Activated naive CD8-positive, alpha-beta T cell treated with anti-CD3 and anti-CD28 coated beads, Interleukin-2, amount 10 ng/mL, durations not matched to agents 7 days and 5 days (primary cell): ENCODE measurements around the gene UBE3C. TPM values are rescaled to one million over a fixed set of nuclear protein-coding genes. Genes with fewer than 3 reads are reported as not detected.
"Not testable (repeated sequence)": the region's sequence is repeated elsewhere in the genome, so short reads cannot be mapped to it uniquely, and the experiment has no call there.

Source experiments
- ATAC-seq: fragments of 150-1000 bp; cut with Tn5 transposase; one replicate; pipeline ENCODE4 v1.10.0; 2021; ENCODE audit warnings: low read depth, moderate library complexity
- POLR2A ChIA-PET: fragments of 350-600 bp; sonication (Branson Sonifier 250); formaldehyde crosslinking; loops from one replicate; lab custom pipeline; 2021; ENCODE audit warnings: antibody characterized with exemption; lab: Charles Lee
- DNase-seq: peaks from one replicate; pipeline ENCODE4 v3.0.0; 2021
- H3K27ac Mint-ChIP-seq: one replicate; pipeline ENCODE4 v1.8.0; 2022; ENCODE audit warnings: mild to moderate bottlenecking, mixed read lengths
- H3K27me3 Mint-ChIP-seq: one replicate; pipeline ENCODE4 v1.8.0; 2022; ENCODE audit warnings: mild to moderate bottlenecking, moderate library complexity, mixed read lengths
- H3K36me3 Mint-ChIP-seq: one replicate; pipeline ENCODE4 v1.8.0; 2021; ENCODE audit warnings: mild to moderate bottlenecking, mixed read lengths
- H3K4me1 Mint-ChIP-seq: one replicate; pipeline ENCODE4 v1.8.0; 2021; ENCODE audit warnings: mixed read lengths
- H3K4me3 Mint-ChIP-seq: one replicate; pipeline ENCODE4 v1.8.0; 2022; ENCODE audit warnings: mild to moderate bottlenecking, moderate library complexity, mixed read lengths
- H3K9me3 Mint-ChIP-seq: one replicate; pipeline ENCODE4 v1.8.0; 2021; ENCODE audit warnings: mixed read lengths
- total RNA-seq, 2 experiments: library from RNA; stranded (reverse); gene quantifications; one replicate each; pipeline ENCODE4 v1.2.3, GENCODE V29; 2021

UBE3C gene
- total RNA-seq, 2 experiments from 2014 or later: 51.7 to 52.1 TPM

DNA sequence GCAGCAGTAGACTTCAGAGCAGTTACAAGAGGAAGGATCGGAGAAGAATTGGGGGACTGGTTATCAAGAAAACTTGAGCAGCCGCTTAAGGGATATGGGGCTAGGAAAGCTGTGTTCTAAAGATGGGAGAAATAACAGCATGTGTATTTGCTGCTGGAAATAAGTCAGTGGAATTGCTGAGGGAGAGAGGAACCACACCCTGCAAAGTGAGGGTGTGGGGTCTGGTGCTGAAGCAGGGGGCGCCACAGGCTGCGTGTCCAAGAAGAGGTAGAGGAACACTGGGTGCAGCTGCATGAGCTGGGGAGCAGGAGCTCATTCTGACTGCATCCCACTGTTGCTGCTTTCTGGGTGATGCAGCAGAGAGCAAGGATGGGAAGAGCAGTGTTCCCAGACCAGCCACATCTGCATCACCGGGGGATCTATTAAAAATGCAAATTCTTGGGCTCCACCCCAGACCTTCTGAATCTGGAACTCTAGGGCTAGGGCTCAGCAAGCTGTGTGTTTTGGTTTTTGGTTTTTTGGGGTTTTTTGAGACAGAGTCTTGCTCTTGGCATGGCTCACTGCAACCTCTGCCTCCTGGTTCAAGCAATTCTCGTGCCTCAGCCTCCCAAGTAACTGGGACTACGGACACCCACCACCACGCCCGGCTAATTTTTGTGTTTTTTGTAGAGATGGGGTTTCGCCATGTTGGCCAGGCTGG is 101.0 kb downstream of the UBE3C start:
- no peak overlapping the region for H3K27ac Mint-ChIP-seq
- POLR2A ChIA-PET: no interaction called here
- peaks cover 16% of the 10 kb centered on the region for H3K36me3 Mint-ChIP-seq
- no peak for DNase-seq
- H3K4me3 Mint-ChIP-seq: no peak overlapping the region
- ATAC-seq: no peak
- H3K9me3 Mint-ChIP-seq: no peaks in the 10 kb centered on the region
- H3K4me1 Mint-ChIP-seq: no peaks in the 10 kb centered on the region
- no peaks in the 10 kb centered on the region for H3K27me3 Mint-ChIP-seq

DNA sequence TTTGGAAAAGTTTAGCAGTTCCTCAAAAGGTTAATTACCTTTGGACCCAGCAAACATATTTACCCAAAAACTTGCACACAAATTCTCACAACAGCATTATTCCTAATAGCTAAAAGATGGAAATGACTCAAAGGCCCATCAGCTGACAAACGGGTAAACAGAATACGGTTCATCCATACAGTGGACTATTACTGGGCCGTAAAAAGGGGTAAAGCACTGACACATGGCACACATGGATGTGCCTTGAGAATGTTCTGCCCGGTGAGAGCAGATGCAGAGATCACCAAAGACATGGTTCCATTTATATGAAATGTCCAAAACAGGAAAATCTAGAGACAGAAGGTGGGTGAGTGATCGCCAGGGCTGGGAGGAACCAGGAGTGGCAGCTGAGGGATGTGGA is 102.9 kb downstream of the UBE3C start:
- no peak overlapping the region for H3K27ac Mint-ChIP-seq
- no peaks in the 10 kb centered on the region for H3K9me3 Mint-ChIP-seq
- DNase-seq (no peak), ATAC-seq (no peak)
- no peaks in the 10 kb centered on the region for H3K4me1 Mint-ChIP-seq
- peaks cover 16% of the 10 kb centered on the region for H3K36me3 Mint-ChIP-seq
- no peaks in the 10 kb centered on the region for H3K27me3 Mint-ChIP-seq
- POLR2A ChIA-PET: no interaction called here
- no peak overlapping the region for H3K4me3 Mint-ChIP-seq

DNA sequence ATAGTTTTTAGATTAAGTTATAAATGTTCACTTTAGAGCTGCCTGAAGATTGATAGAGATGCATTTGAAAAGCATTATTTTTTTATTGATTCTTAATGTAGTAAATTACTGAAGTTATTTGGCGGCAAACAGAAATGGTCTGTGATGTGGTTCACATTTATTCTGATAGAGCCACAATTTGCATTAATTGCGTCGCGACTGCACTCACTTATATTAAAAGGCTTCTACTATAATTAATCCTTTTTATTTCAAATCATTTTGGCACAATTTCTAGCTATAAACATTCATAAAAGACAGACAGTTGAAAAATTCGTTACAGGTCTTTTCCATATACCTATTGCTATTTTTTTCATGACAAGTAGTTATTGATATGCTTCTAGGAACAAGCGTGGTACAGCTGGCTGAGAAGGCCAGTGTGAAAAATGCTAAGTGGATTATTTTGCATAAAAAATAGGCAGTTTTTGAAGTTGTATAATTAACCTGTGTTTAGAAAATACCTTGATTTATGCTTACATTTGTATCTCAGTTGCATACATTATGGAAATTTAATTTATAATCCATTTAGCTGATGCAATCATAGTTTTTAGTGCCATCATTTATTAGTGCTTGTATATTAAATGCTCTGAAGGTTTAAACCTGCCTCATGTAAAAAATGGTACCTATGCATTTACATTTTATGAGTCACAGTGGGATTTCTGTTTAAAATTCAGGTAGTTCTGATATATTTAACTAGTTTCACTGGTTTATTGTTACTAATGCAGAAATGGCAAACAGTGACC is 106.0 kb downstream of the UBE3C start:
- Mint-ChIP-seq H3K4me1 (no peaks in the 10 kb centered on the region), H3K4me3 (no peak overlapping the region), H3K27me3 (no peaks in the 10 kb centered on the region), H3K36me3 (peaks cover 2% of the 10 kb centered on the region), H3K9me3 (no peaks in the 10 kb centered on the region), H3K27ac (no peak overlapping the region)
- POLR2A ChIA-PET: interaction anchor here (0.6 kb wide), 1 partner anchor 14 kb away, joined by 3 read pairs; no protein-coding TSS in a partner anchor
- DNase-seq (no peak), ATAC-seq (no peak)

DNA sequence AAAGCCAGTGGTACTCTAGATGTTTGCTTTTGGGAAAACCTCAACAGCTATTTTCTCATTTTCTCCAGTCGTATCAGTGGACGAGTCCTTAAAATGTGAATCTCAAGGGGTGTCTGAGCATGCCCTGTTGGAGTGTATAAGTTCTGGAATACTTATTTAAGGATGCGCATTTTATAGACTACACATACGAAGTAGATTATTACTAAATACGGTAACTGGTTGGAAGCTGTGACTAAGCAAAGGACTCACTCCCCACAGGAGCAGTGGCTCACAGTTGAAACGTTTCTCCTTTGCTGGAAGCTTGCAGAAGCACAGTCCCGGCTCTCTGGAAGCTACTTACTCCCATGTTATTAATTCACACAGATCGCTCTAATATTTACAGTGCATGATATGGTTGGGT is 107.3 kb downstream of the UBE3C start:
- H3K4me3 Mint-ChIP-seq: no peak overlapping the region
- ATAC-seq: no peak
- no peaks in the 10 kb centered on the region for H3K36me3 Mint-ChIP-seq
- no peak for DNase-seq
- POLR2A ChIA-PET: interaction anchor here (0.7 kb wide), 1 partner anchor 21 kb away, joined by 4 read pairs; no protein-coding TSS in a partner anchor
- no peaks in the 10 kb centered on the region for H3K4me1 Mint-ChIP-seq
- no peaks in the 10 kb centered on the region for H3K27me3 Mint-ChIP-seq
- no peak overlapping the region for H3K27ac Mint-ChIP-seq
- no peaks in the 10 kb centered on the region for H3K9me3 Mint-ChIP-seq

DNA sequence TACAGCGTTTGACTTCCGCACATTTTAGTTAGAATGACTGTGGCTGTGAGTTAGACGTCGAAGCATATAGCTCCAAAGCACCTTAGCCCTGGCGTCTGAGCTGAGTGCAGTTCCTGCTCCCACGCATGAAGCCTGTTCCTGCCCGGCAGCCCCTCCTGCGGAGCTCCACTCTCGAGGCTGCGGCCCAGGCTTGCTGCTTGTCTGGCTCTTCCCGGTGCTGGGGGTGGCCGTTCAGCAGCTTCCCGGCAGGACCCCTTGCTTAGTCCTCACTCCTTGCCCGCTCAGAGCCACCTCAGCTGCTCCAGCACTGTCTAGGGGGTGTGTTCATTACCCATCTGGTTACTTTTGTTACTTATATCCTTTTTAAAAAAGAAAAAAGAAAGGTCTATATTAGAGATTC is 109.9 kb downstream of the UBE3C start:
- no peak overlapping the region for H3K4me3 Mint-ChIP-seq
- peaks cover 1% of the 10 kb centered on the region for H3K36me3 Mint-ChIP-seq
- DNase-seq (no peak), ATAC-seq (no peak)
- no peaks in the 10 kb centered on the region for H3K9me3 Mint-ChIP-seq
- H3K4me1 Mint-ChIP-seq: no peaks in the 10 kb centered on the region
- POLR2A ChIA-PET: no interaction called here
- no peak overlapping the region for H3K27ac Mint-ChIP-seq
- no peaks in the 10 kb centered on the region for H3K27me3 Mint-ChIP-seq

DNA sequence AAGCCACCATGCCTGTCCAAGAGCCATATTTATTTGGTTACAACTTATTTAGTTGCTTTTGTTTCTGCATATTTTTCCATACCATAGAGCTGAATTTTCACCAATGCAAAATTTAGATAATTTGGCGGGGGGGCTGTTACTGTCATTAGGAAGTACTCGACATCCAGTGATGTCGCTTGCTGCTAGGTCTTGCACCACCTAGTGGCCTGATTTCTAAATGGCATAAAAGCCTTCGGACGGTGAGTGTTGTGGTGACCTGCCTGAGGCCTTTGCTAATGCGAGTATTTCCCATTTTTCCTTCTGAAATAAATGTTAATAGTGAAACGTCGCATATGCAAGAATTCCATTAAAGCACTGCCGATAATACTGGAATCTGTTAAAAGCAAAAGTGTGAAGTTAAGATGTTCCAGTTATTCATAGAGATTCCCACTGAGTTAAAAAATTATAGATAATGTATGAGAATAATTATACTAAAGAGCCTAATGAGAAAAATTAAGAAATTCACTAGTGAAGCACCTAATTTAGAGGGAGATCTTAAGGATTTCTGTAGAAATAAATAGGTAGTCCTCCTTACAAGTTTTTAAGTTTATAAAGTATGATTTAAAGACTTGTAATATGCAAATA is 112.0 kb downstream of the UBE3C start:
- Mint-ChIP-seq H3K36me3 (peaks cover 5% of the 10 kb centered on the region), H3K4me3 (no peak overlapping the region), H3K27me3 (no peaks in the 10 kb centered on the region), H3K9me3 (no peaks in the 10 kb centered on the region), H3K27ac (no peak overlapping the region), H3K4me1 (no peaks in the 10 kb centered on the region)
- peak; percentile 65 for ATAC-seq
- no peak for DNase-seq
- POLR2A ChIA-PET: interaction anchor here (1.0 kb wide), 1 partner anchor 12 kb away, joined by 3 read pairs; no protein-coding TSS in a partner anchor

DNA sequence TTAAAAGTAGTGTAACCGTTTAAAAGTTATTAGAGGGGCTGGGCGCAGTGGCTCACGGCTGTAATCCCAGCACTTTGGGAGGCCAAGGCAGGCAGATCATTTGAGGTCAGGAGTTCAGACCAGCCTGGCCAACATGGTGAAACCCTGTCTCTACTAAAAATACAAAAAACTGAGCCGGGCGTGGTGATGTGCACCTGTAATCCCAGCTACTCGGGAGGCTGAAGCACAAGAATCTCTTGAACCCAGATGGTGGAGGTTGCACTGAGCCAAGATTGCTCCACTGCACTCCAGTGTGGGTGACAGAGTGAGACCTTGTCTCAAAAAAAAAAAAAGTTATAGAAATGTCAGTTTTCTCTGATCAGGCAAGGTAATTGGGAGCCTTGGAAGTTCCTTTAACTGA is 113.1 kb downstream of the UBE3C start:
- H3K27ac Mint-ChIP-seq, H3K4me1 Mint-ChIP-seq, DNase-seq, H3K27me3 Mint-ChIP-seq, ATAC-seq, H3K9me3 Mint-ChIP-seq, H3K4me3 Mint-ChIP-seq, POLR2A ChIA-PET, H3K36me3 Mint-ChIP-seq: not testable (repeated sequence)

DNA sequence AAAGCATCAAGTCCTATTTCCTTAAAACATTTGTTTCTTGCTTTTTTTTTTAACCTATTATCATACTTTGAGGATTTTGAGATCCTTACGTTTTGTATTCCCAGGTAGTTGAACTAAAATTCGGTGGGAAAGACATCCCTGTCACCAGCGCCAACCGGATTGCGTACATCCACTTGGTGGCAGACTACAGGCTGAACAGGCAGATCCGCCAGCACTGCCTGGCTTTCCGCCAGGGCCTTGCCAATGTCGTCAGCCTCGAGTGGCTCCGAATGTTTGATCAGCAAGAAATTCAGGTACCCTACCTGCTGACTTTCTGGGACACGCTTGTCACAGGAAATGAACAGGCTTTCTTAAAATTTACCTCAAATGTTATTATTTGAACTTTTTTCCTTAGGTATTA is 115.1 kb downstream of the UBE3C start:
- DNase-seq: no peak
- H3K27ac Mint-ChIP-seq: no peak overlapping the region
- peaks cover 16% of the 10 kb centered on the region for H3K36me3 Mint-ChIP-seq
- ATAC-seq: no peak
- no peaks in the 10 kb centered on the region for H3K27me3 Mint-ChIP-seq
- H3K4me1 Mint-ChIP-seq: no peaks in the 10 kb centered on the region
- no peak overlapping the region for H3K4me3 Mint-ChIP-seq
- POLR2A ChIA-PET: no interaction called here
- no peaks in the 10 kb centered on the region for H3K9me3 Mint-ChIP-seq

DNA sequence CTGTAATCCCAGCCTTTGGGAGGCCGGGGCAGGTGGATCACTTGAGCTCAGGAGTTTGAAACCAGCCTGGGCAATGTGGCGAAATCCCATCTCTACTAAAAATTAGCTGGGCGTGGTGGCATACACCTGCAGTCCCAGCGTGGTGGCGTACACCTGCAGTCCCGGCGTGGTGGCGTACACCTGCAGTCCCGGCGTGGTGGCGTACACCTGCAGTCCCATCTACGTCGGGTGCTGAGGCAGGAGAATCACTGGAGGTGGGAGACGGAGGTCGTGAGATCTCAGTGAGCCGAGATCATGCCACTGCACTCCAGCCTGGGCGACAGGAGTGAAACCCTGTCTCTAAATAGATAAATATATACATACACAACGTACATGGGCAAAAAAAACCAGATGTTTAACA is 116.1 kb downstream of the UBE3C start:
- H3K4me1 Mint-ChIP-seq, H3K4me3 Mint-ChIP-seq, H3K27ac Mint-ChIP-seq, H3K9me3 Mint-ChIP-seq, ATAC-seq, DNase-seq, H3K27me3 Mint-ChIP-seq: not testable (repeated sequence)
- POLR2A ChIA-PET: interaction anchor here (0.6 kb wide), 1 partner anchor 332 kb away, joined by 4 read pairs; no protein-coding TSS in a partner anchor
- peaks cover 18% of the 10 kb centered on the region for H3K36me3 Mint-ChIP-seq

DNA sequence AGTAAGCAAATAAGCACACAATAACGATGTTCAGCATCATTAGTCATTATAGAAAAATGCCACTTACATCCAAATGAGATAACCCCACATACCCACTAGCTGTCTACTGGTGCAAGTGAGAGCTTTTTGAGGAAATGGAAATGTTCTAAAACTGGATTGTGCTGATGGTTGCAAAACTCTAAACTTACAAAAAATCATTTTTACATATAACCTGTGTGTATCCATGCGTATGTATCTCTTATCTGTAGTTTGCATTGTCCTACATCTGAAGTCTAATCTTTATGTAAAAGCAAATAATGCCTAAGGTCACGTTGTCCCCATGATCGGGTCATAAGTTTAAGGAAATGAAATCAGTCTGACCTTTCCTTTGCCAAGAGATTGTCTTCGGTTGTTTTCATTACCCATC is 116.5 kb downstream of the UBE3C start:
- POLR2A ChIA-PET: interaction anchor here (0.6 kb wide), 1 partner anchor 332 kb away, joined by 4 read pairs; no protein-coding TSS in a partner anchor
- H3K27me3 Mint-ChIP-seq: no peaks in the 10 kb centered on the region
- DNase-seq (no peak), ATAC-seq (no peak)
- H3K9me3 Mint-ChIP-seq: no peaks in the 10 kb centered on the region
- no peak overlapping the region for H3K27ac Mint-ChIP-seq
- H3K36me3 Mint-ChIP-seq: peaks cover 18% of the 10 kb centered on the region
- H3K4me1 Mint-ChIP-seq: no peaks in the 10 kb centered on the region
- no peak overlapping the region for H3K4me3 Mint-ChIP-seq

DNA sequence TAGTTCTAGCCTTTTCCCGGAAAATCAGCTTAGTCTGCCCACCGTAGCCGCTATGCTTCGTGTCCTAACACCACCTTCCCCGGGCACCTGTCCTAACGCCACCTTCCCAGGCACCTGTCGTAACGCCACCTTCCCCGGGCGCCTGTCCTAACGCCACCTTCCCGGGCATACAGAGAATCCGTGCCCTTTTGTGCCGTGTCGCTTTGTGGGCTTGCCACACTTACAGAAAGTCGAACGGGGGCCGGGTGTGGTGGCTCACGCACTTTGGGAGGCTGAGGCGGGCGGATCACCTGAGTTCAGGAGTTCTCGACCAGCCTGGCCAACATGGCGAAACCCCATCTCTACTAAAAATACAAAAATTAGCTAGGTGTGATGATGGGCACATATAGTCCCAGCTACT is 124.4 kb downstream of the UBE3C start:
- POLR2A ChIA-PET: interaction anchor here (1.0 kb wide), 1 partner anchor 13 kb away, joined by 3 read pairs; no protein-coding TSS in a partner anchor
- Mint-ChIP-seq H3K27me3 (no peaks in the 10 kb centered on the region), H3K4me3 (no peak overlapping the region), H3K36me3 (peaks cover 16% of the 10 kb centered on the region), H3K4me1 (no peaks in the 10 kb centered on the region), H3K9me3 (no peaks in the 10 kb centered on the region), H3K27ac (no peak overlapping the region)
- no peak for ATAC-seq
- no peak for DNase-seq

DNA sequence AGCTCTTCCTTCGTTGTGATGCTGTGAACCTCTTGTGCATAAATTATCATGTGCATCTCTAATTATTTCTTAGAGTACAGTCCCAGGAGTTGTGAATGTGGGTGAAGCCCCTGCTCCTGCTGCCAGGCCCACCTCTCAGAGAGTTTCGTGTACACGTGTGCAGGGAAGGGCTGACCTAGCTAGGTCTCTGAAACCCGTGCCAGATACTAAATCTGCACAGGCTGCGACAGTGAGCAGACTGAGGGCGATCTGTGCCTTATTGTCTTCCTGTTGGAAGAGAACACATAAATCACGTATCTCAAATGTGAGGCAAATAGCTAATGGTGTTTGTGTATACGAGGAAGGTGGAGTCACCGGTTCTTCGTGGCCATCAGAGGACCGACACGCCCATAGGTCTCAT is 126.3 kb downstream of the UBE3C start:
- Mint-ChIP-seq H3K4me1 (no peaks in the 10 kb centered on the region), H3K36me3 (peaks cover 21% of the 10 kb centered on the region), H3K9me3 (no peaks in the 10 kb centered on the region), H3K4me3 (no peak overlapping the region), H3K27me3 (no peaks in the 10 kb centered on the region), H3K27ac (no peak overlapping the region)
- DNase-seq (no peak), ATAC-seq (no peak)
- POLR2A ChIA-PET: no interaction called here

DNA sequence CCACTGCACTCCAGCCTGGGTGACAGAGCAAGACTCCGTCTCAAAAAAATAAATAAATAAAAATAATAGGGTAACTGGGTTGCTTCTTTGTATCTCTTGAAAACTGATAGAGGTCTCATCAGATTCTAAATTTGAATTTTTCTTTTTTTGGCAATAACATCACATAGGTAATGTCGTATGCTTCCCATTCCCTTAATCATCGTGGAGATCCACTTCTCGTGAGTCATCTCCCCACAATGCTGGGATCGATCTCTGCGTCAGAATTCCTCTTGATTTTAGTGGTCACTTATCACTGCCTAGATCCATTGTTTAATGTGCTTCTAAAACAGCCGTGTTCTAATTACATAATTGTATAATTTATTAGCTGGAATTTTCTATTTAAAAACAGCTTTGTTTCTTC is 127.5 kb downstream of the UBE3C start:
- ATAC-seq (no peak), DNase-seq (no peak)
- H3K27me3 Mint-ChIP-seq: no peaks in the 10 kb centered on the region
- no peak overlapping the region for H3K27ac Mint-ChIP-seq
- H3K36me3 Mint-ChIP-seq: peaks cover 17% of the 10 kb centered on the region
- POLR2A ChIA-PET: no interaction called here
- H3K9me3 Mint-ChIP-seq: no peaks in the 10 kb centered on the region
- no peaks in the 10 kb centered on the region for H3K4me1 Mint-ChIP-seq
- H3K4me3 Mint-ChIP-seq: no peak overlapping the region
